ENCODE measurements around the gene NOBOX.
"Not testable (repeated sequence)": the region's sequence is repeated elsewhere in the genome, so short reads cannot be mapped to it uniquely, and the experiment has no call there.

The NOBOX gene

GRCh38 chr7:144403649-144404061 is at the start of gene NOBOX:
Gene NOBOX, minus strand, starts transcription at chr7:144403693.
- no peak for DNase-seq

GRCh38 chr7:144452064-144452463 is 48.6 kb upstream of the NOBOX start:
- no peak for DNase-seq

GRCh38 chr7:144445590-144445989 is 42.1 kb upstream of the NOBOX start:
- DNase-seq, result no peak

GRCh38 chr7:144439717-144440205 is 36.3 kb upstream of the NOBOX start:
- no peak for DNase-seq

GRCh38 chr7:144438759-144439158 is 35.3 kb upstream of the NOBOX start:
- DNase-seq, result no peak

GRCh38 chr7:144437370-144438191 is 34.1 kb upstream of the NOBOX start:
- peak; percentile 24 for DNase-seq

- DNase-seq, result no peak
Measured at GRCh38 chr7:144436500-144436899, 33.0 kb upstream of the NOBOX start.

- no peak for DNase-seq
Measured at GRCh38 chr7:144428431-144428830, 24.9 kb upstream of the NOBOX start.

GRCh38 chr7:144427539-144427938 is 24.0 kb upstream of the NOBOX start:
- DNase-seq, result not testable (repeated sequence)

GRCh38 chr7:144418931-144419330 is 15.4 kb upstream of the NOBOX start:
- not testable (repeated sequence) for DNase-seq

GRCh38 chr7:144416341-144416740 is 12.8 kb upstream of the NOBOX start:
- DNase-seq, result no peak

- no peak for DNase-seq
Measured at GRCh38 chr7:144415858-144416257, 12.4 kb upstream of the NOBOX start.

- DNase-seq, result no peak
Measured at GRCh38 chr7:144414815-144415214, 11.3 kb upstream of the NOBOX start.

GRCh38 chr7:144410441-144410840 is 6.9 kb upstream of the NOBOX start:
- no peak for DNase-seq

GRCh38 chr7:144408121-144408520 is 4.6 kb upstream of the NOBOX start:
- no peak for DNase-seq

- DNase-seq, result peak; percentile 30
Measured at GRCh38 chr7:144407266-144407931, 3.9 kb upstream of the NOBOX start.

- DNase-seq, result no peak
Measured at GRCh38 chr7:144404946-144405345, 1.5 kb upstream of the NOBOX start.

GRCh38 chr7:144403102-144403501 is 391 bp downstream of the NOBOX start:
- DNase-seq, result no peak

GRCh38 chr7:144401490-144401889 is 2.0 kb downstream of the NOBOX start:
- DNase-seq, result no peak

- DNase-seq, result no peak
Measured at GRCh38 chr7:144399946-144400345, 3.5 kb downstream of the NOBOX start.

GRCh38 chr7:144398911-144399310 is 4.6 kb downstream of the NOBOX start:
- DNase-seq, result no peak

- no peak for DNase-seq
Measured at GRCh38 chr7:144398291-144398690, 5.2 kb downstream of the NOBOX start.

- no peak for DNase-seq
Measured at GRCh38 chr7:144397086-144397485, 6.4 kb downstream of the NOBOX start.

- peak; percentile 48 for DNase-seq
Measured at GRCh38 chr7:144391823-144392255, 11.7 kb downstream of the NOBOX start.

Measured in NCI-H2171 (cell line).